ENCODE measurements around the gene CD2BP2.
A peak's percentile ranks its signal among the peaks of the same experiment; 100 is the strongest.

CD2BP2 gene

GRCh38 chr16:30378236-30379157 is 23.4 kb upstream of the CD2BP2 start:
- peak; percentile 97 for DNase-seq

GRCh38 chr16:30377812-30378235 is 22.7 kb upstream of the CD2BP2 start:
- DNase-seq: peak; percentile 89

- no peak for DNase-seq
Measured at GRCh38 chr16:30377050-30377811, 22.1 kb upstream of the CD2BP2 start.

GRCh38 chr16:30376461-30376902 is 21.4 kb upstream of the CD2BP2 start:
- no peak for DNase-seq

- DNase-seq: no peak
Measured at GRCh38 chr16:30375864-30376263, 20.8 kb upstream of the CD2BP2 start.

- DNase-seq: no peak
Measured at GRCh38 chr16:30374538-30374937, 19.4 kb upstream of the CD2BP2 start, which contains the start of gene MYL11. Gene MYL11 (plus strand): TSS chr16:30374802. CDS start chr16:30374858, 56 bp downstream.

- no peak for DNase-seq
Measured at GRCh38 chr16:30372725-30373124, 17.6 kb upstream of the CD2BP2 start.

GRCh38 chr16:30372038-30372712 is 17.1 kb upstream of the CD2BP2 start:
- DNase-seq: no peak

GRCh38 chr16:30371248-30371816 is 16.2 kb upstream of the CD2BP2 start:
- DNase-seq: no peak

- peak; percentile 100 for DNase-seq
Measured at GRCh38 chr16:30370456-30371247, 15.5 kb upstream of the CD2BP2 start, which contains the start of gene TBC1D10B. Gene TBC1D10B (minus strand): TSS chr16:30370494. CDS start chr16:30370183, 311 bp downstream.

- DNase-seq: no peak
Measured at GRCh38 chr16:30369938-30370455, 14.9 kb upstream of the CD2BP2 start.

GRCh38 chr16:30369091-30369937 is 14.2 kb upstream of the CD2BP2 start:
- DNase-seq: no peak

GRCh38 chr16:30368792-30369090 is 13.6 kb upstream of the CD2BP2 start:
- DNase-seq: no peak

- peak; percentile 71 for DNase-seq
Measured at GRCh38 chr16:30368122-30368791, 13.1 kb upstream of the CD2BP2 start.

- no peak for DNase-seq
Measured at GRCh38 chr16:30367349-30368009, 12.4 kb upstream of the CD2BP2 start.

- DNase-seq: no peak
Measured at GRCh38 chr16:30366511-30366910, 11.4 kb upstream of the CD2BP2 start.

GRCh38 chr16:30365200-30365599 is 10.1 kb upstream of the CD2BP2 start:
- no peak for DNase-seq

- no peak for DNase-seq
Measured at GRCh38 chr16:30361180-30361579, 6.1 kb upstream of the CD2BP2 start.

- no peak for DNase-seq
Measured at GRCh38 chr16:30359871-30360170, 4.7 kb upstream of the CD2BP2 start.

Measured in fibroblast of skin of back (primary cell).